ENCODE results near the gene APOBEC3C. TPM values are rescaled to one million over a fixed set of nuclear protein-coding genes. Genes with fewer than 3 reads are reported as not detected.

Gene APOBEC3C
- total RNA-seq, 6 experiments from 2014 or later, result 1.0 to 3.8 (median 2.1) TPM

- Histone ChIP-seq H3K4me1 (no peaks in the 10 kb centered on the region), H3K4me3 (no peak overlapping the region), H3K27me3 (no peaks in the 10 kb centered on the region), H3K27ac (no peak overlapping the region), H3K36me3 (no peaks in the 10 kb centered on the region), H3K9me3 (no peaks in the 10 kb centered on the region)
- intact Hi-C loops (cut with DNase I), result no loop called here
- WGBS (ENCODE audit: insufficient coverage, low coverage, low lambda C conversion rate, missing lambda C conversion rate), result no CpG with 5 or more reads among the region's 5 CpGs
- DNase-seq (peak in 1 of 3 donors; percentile 45), ATAC-seq (no peak)
- TF ChIP-seq CTCF (IDR thresholded peaks at IDR 0.05) (no peak), POLR2A (IDR thresholded peaks at IDR 0.05) (no peak)
These were observed 42.9 kb upstream of the APOBEC3C start for GRCh38 chr22:38971202-38971601.

- ATAC-seq, result no peak
These were observed 42.3 kb upstream of the APOBEC3C start for GRCh38 chr22:38971791-38972190.

GRCh38 chr22:38972558-38972957, 41.5 kb upstream of the APOBEC3C start:
- DNase-seq (no peak), ATAC-seq (no peak)
- Histone ChIP-seq H3K4me3 (no peak overlapping the region), H3K9me3 (no peaks in the 10 kb centered on the region), H3K4me1 (no peaks in the 10 kb centered on the region), H3K27ac (no peak overlapping the region), H3K27me3 (no peaks in the 10 kb centered on the region), H3K36me3 (no peaks in the 10 kb centered on the region)
- intact Hi-C loops (cut with DNase I), result no loop called here
- TF ChIP-seq POLR2A (IDR thresholded peaks at IDR 0.05) (no peak), CTCF (IDR thresholded peaks at IDR 0.05) (no peak)
- 74% methylated on average over 5 of the region's 5 CpGs for whole genome bisulfite sequencing (ENCODE audit: insufficient coverage, low coverage, low lambda C conversion rate, missing lambda C conversion rate)

More at GRCh38 chr22:38971791-38972190, 42.3 kb upstream of the APOBEC3C start:
- DNase-seq, result no peak
- H3K4me3 ChIP-seq, result no peak overlapping the region
- TF ChIP-seq POLR2A (IDR thresholded peaks at IDR 0.05), result no peak
- no peak for TF ChIP-seq CTCF (IDR thresholded peaks at IDR 0.05)
- H3K27ac ChIP-seq, result no peak overlapping the region
- no peaks in the 10 kb centered on the region for H3K4me1 ChIP-seq
- intact Hi-C loops (cut with DNase I), result no loop called here
- H3K36me3 ChIP-seq, result no peaks in the 10 kb centered on the region
- no peaks in the 10 kb centered on the region for H3K27me3 ChIP-seq
- H3K9me3 ChIP-seq, result no peaks in the 10 kb centered on the region
- 69% methylated on average over 3 of the region's 3 CpGs for WGBS (ENCODE audit: insufficient coverage, low coverage, low lambda C conversion rate, missing lambda C conversion rate)

- peak; percentile 58 to 83 (median 72) for ATAC-seq
- Histone ChIP-seq H3K27ac (no peak overlapping the region), H3K4me3 (no peak overlapping the region), H3K9me3 (no peaks in the 10 kb centered on the region), H3K4me1 (no peaks in the 10 kb centered on the region), H3K36me3 (no peaks in the 10 kb centered on the region), H3K27me3 (no peaks in the 10 kb centered on the region)
- 35% methylated on average over 11 of the region's 15 CpGs for WGBS (ENCODE audit: insufficient coverage, low coverage, low lambda C conversion rate, missing lambda C conversion rate)
- DNase-seq, result no peak
- intact Hi-C loops (cut with DNase I), result no loop called here
- TF ChIP-seq POLR2A (IDR thresholded peaks at IDR 0.05) (no peak), CTCF (IDR thresholded peaks at IDR 0.05) (peak; percentile 52 to 79 (median 68))
These were observed 40.5 kb upstream of the APOBEC3C start for GRCh38 chr22:38973289-38974169.
